Activated T-cell treated with anti-CD3 and anti-CD28 coated beads, Interleukin-2, amount 50 U/mL, for 4 hours (primary cell): ENCODE data around the gene TARP.

ENCODE experiments used
- ATAC-seq, 2 donors: fragments of 200-7000 bp; cut with Tn5 transposase; one replicate each; pipeline ENCODE4 v1.10.0; 2021
- DNase-seq: peaks from one replicate; pipeline ENCODE4 v3.0.0-alpha.2; 2020
- H3K27me3 Mint-ChIP-seq: one replicate; pipeline ENCODE4 v1.8.0; 2021; ENCODE audit warnings: low read depth, mixed read lengths
- H3K36me3 Mint-ChIP-seq: one replicate; pipeline ENCODE4 v1.8.0; 2022; ENCODE audit warnings: mixed read lengths; ENCODE audit not compliant: insufficient read depth
- H3K4me1 Mint-ChIP-seq: one replicate; pipeline ENCODE4 v1.8.0; 2021; ENCODE audit warnings: low read depth, mixed read lengths
- H3K4me3 Mint-ChIP-seq: one replicate; pipeline ENCODE4 v1.8.0; 2021; ENCODE audit warnings: mild to moderate bottlenecking, moderate library complexity, mixed read lengths
- H3K9me3 Mint-ChIP-seq: one replicate; pipeline ENCODE4 v1.8.0; 2021; ENCODE audit warnings: mixed read lengths

Gene TARP

GRCh38 chr7:38310591-38311101 lies 37.2 kb upstream of the TARP start:
- DNase-seq (no peak), ATAC-seq (no peak)
- no peaks in the 10 kb centered on the region for H3K36me3 Mint-ChIP-seq
- H3K4me3 Mint-ChIP-seq, result peak overlapping the region; percentile 70
- no peaks in the 10 kb centered on the region for H3K27me3 Mint-ChIP-seq
- no peaks in the 10 kb centered on the region for H3K9me3 Mint-ChIP-seq
- peaks cover 27% of the 10 kb centered on the region for H3K4me1 Mint-ChIP-seq

- Mint-ChIP-seq H3K4me3 (no peak overlapping the region), H3K36me3 (no peaks in the 10 kb centered on the region), H3K9me3 (no peaks in the 10 kb centered on the region), H3K27me3 (no peaks in the 10 kb centered on the region), H3K4me1 (peaks cover 29% of the 10 kb centered on the region)
- ATAC-seq (peak; percentile 39 to 51), DNase-seq (peak; percentile 7)
These were observed 36.1 kb upstream of the TARP start for GRCh38 chr7:38309555-38309954.

- ATAC-seq (no peak), DNase-seq (no peak)
- peaks cover 27% of the 10 kb centered on the region for H3K4me1 Mint-ChIP-seq
- H3K4me3 Mint-ChIP-seq, result no peak overlapping the region
- no peaks in the 10 kb centered on the region for H3K36me3 Mint-ChIP-seq
- no peaks in the 10 kb centered on the region for H3K27me3 Mint-ChIP-seq
- H3K9me3 Mint-ChIP-seq, result no peaks in the 10 kb centered on the region
These were observed 34.7 kb upstream of the TARP start for GRCh38 chr7:38308140-38308539.

- Mint-ChIP-seq H3K36me3 (no peaks in the 10 kb centered on the region), H3K4me3 (no peak overlapping the region), H3K4me1 (peaks cover 22% of the 10 kb centered on the region), H3K27me3 (no peaks in the 10 kb centered on the region), H3K9me3 (no peaks in the 10 kb centered on the region)
- ATAC-seq (no peak), DNase-seq (no peak)
These were observed 34.2 kb upstream of the TARP start for GRCh38 chr7:38307640-38308039.

- DNase-seq (no peak), ATAC-seq (no peak)
- H3K4me3 Mint-ChIP-seq, result no peak overlapping the region
- H3K36me3 Mint-ChIP-seq, result no peaks in the 10 kb centered on the region
- no peaks in the 10 kb centered on the region for H3K9me3 Mint-ChIP-seq
- H3K27me3 Mint-ChIP-seq, result no peaks in the 10 kb centered on the region
- peaks cover 22% of the 10 kb centered on the region for H3K4me1 Mint-ChIP-seq
These were observed 33.5 kb upstream of the TARP start for GRCh38 chr7:38306914-38307313.

- ATAC-seq (no peak), DNase-seq (no peak)
- H3K4me3 Mint-ChIP-seq, result no peak overlapping the region
- H3K36me3 Mint-ChIP-seq, result no peaks in the 10 kb centered on the region
- peaks cover 22% of the 10 kb centered on the region for H3K4me1 Mint-ChIP-seq
- H3K27me3 Mint-ChIP-seq, result no peaks in the 10 kb centered on the region
- H3K9me3 Mint-ChIP-seq, result no peaks in the 10 kb centered on the region
These were observed 32.7 kb upstream of the TARP start for GRCh38 chr7:38306171-38306570.

- H3K36me3 Mint-ChIP-seq, result no peaks in the 10 kb centered on the region
- H3K9me3 Mint-ChIP-seq, result no peaks in the 10 kb centered on the region
- H3K4me3 Mint-ChIP-seq, result peak overlapping the region; percentile 81
These were observed 30.4 kb upstream of the TARP start for GRCh38 chr7:38303866-38304265.

GRCh38 chr7:38300175-38300574 lies 26.7 kb upstream of the TARP start:
- Mint-ChIP-seq H3K4me3 (peak overlapping the region; percentile 82), H3K4me1 (peaks cover 3% of the 10 kb centered on the region), H3K36me3 (no peaks in the 10 kb centered on the region), H3K9me3 (no peaks in the 10 kb centered on the region), H3K27me3 (no peaks in the 10 kb centered on the region)
- DNase-seq, result no peak
- peak in 1 of 2 donors; percentile 67 for ATAC-seq

More at GRCh38 chr7:38303866-38304265, 30.4 kb upstream of the TARP start:
- Mint-ChIP-seq H3K4me1 (peaks cover 10% of the 10 kb centered on the region), H3K27me3 (no peaks in the 10 kb centered on the region)
- DNase-seq (no peak), ATAC-seq (peak; percentile 51 to 75)

GRCh38 chr7:38299275-38299931 lies 26.0 kb upstream of the TARP start:
- ATAC-seq (no peak), DNase-seq (no peak)
- Mint-ChIP-seq H3K4me1 (no peaks in the 10 kb centered on the region), H3K27me3 (no peaks in the 10 kb centered on the region), H3K36me3 (no peaks in the 10 kb centered on the region), H3K9me3 (no peaks in the 10 kb centered on the region), H3K4me3 (peak overlapping the region; percentile 82)

GRCh38 chr7:38296059-38296857 lies 22.8 kb upstream of the TARP start:
- H3K4me3 Mint-ChIP-seq, result no peak overlapping the region
- no peaks in the 10 kb centered on the region for H3K9me3 Mint-ChIP-seq
- ATAC-seq, result no peak
- no peaks in the 10 kb centered on the region for H3K27me3 Mint-ChIP-seq
- no peaks in the 10 kb centered on the region for H3K4me1 Mint-ChIP-seq
- DNase-seq, result no peak
- no peaks in the 10 kb centered on the region for H3K36me3 Mint-ChIP-seq

GRCh38 chr7:38294926-38295325 lies 21.5 kb upstream of the TARP start:
- H3K4me3 Mint-ChIP-seq, result no peak overlapping the region
- no peaks in the 10 kb centered on the region for H3K27me3 Mint-ChIP-seq
- DNase-seq (no peak), ATAC-seq (no peak)
- no peaks in the 10 kb centered on the region for H3K4me1 Mint-ChIP-seq
- no peaks in the 10 kb centered on the region for H3K36me3 Mint-ChIP-seq
- H3K9me3 Mint-ChIP-seq, result no peaks in the 10 kb centered on the region

GRCh38 chr7:38292442-38292841 lies 19.0 kb upstream of the TARP start:
- H3K4me1 Mint-ChIP-seq, result no peaks in the 10 kb centered on the region
- H3K36me3 Mint-ChIP-seq, result no peaks in the 10 kb centered on the region
- DNase-seq, result no peak
- ATAC-seq, result no peak
- H3K27me3 Mint-ChIP-seq, result no peaks in the 10 kb centered on the region
- H3K4me3 Mint-ChIP-seq, result no peak overlapping the region
- no peaks in the 10 kb centered on the region for H3K9me3 Mint-ChIP-seq

- no peak for DNase-seq
These were observed 18.2 kb upstream of the TARP start for GRCh38 chr7:38291650-38292049.

GRCh38 chr7:38291117-38291647 lies 17.7 kb upstream of the TARP start:
- H3K36me3 Mint-ChIP-seq, result no peaks in the 10 kb centered on the region
- H3K9me3 Mint-ChIP-seq, result no peaks in the 10 kb centered on the region
- ATAC-seq, result no peak
- H3K27me3 Mint-ChIP-seq, result no peaks in the 10 kb centered on the region
- H3K4me1 Mint-ChIP-seq, result no peaks in the 10 kb centered on the region
- H3K4me3 Mint-ChIP-seq, result no peak overlapping the region
- no peak for DNase-seq

More at GRCh38 chr7:38291650-38292049, 18.2 kb upstream of the TARP start:
- ATAC-seq, result no peak
- H3K27me3 Mint-ChIP-seq, result no peaks in the 10 kb centered on the region
- H3K4me3 Mint-ChIP-seq, result no peak overlapping the region
- no peaks in the 10 kb centered on the region for H3K9me3 Mint-ChIP-seq
- no peaks in the 10 kb centered on the region for H3K36me3 Mint-ChIP-seq
- no peaks in the 10 kb centered on the region for H3K4me1 Mint-ChIP-seq

GRCh38 chr7:38284553-38284952 lies 11.1 kb upstream of the TARP start:
- DNase-seq (no peak), ATAC-seq (no peak)
- H3K4me1 Mint-ChIP-seq, result peaks cover 8% of the 10 kb centered on the region
- no peaks in the 10 kb centered on the region for H3K36me3 Mint-ChIP-seq
- no peaks in the 10 kb centered on the region for H3K9me3 Mint-ChIP-seq
- no peak overlapping the region for H3K4me3 Mint-ChIP-seq
- no peaks in the 10 kb centered on the region for H3K27me3 Mint-ChIP-seq
